ENCODE data around the gene TFDP1.
"Not testable (repeated sequence)": the region's sequence is repeated elsewhere in the genome, so short reads cannot be mapped to it uniquely, and the experiment has no call there.

- not testable (repeated sequence) for TF ChIP-seq CTCF, POLR2A (IDR thresholded peaks at IDR 0.05)
These were observed 37.5 kb downstream of the TFDP1 start for GRCh38 chr13:113621986-113622550.
